Body of pancreas (tissue), 4 donors: ENCODE results near the gene ADCY10. TPM values are rescaled to one million over a fixed set of nuclear protein-coding genes. Genes with fewer than 3 reads are reported as not detected.
A peak's percentile ranks its signal among the peaks of the same experiment; 100 is the strongest.
"Not testable (repeated sequence)": the region's sequence is repeated elsewhere in the genome, so short reads cannot be mapped to it uniquely, and the experiment has no call there.

Experiments
- ATAC-seq: fragments of 150-250 bp; one replicate; pipeline ENCODE4 v1.9.1; 2016
- DNase-seq, 4 donors: peaks; one replicate each; pipeline ENCODE4 v3.0.0-alpha.2; 2019
- H3K27ac ChIP-seq, 4 donors: fragments of 200-600 bp; sonication (generic); 1 replicate in 3 of 4; 2 replicates in 1 of 4; pipeline versions ENCODE4 v1.5.1 to v1.6.1; 2016 to 2019; ENCODE audit warnings: mild to moderate bottlenecking in 1 of 4, mixed read lengths in 1 of 4, moderate library complexity in 1 of 4
- H3K27me3 ChIP-seq, 2 donors: fragments of 200-600 bp; sonication (generic); one replicate each; pipeline ENCODE4 v1.6.0; 2016; ENCODE audit warnings: mild to moderate bottlenecking in 1 of 2
- H3K36me3 ChIP-seq, 2 donors: fragments of 200-600 bp; sonication (generic); replicated peaks in 1 of 2; 2 replicates each; pipeline ENCODE4 v1.5.1; 2016; ENCODE audit warnings: low read depth in 2 of 2; ENCODE audit not compliant: insufficient read depth in 1 of 2
- H3K4me1 ChIP-seq: fragments of 200-600 bp; sonication (generic); one replicate; pipeline ENCODE4 v1.6.0; 2016
- H3K4me3 ChIP-seq, 2 donors: fragments of 200-600 bp; sonication (generic); 1 replicate in 1 of 2; 2 replicates in 1 of 2; pipeline ENCODE4 v1.5.1; 2016 to 2019
- H3K9me3 ChIP-seq, 3 donors: fragments of 200-600 bp; sonication (generic); 1 replicate in 2 of 3; 2 replicates in 1 of 3; pipeline ENCODE4 v1.5.1; 2016
- POLR2A ChIP-seq, 3 donors: fragments of 450-650 bp; IDR thresholded peaks; one replicate each; pipeline ENCODE4 v1.6.1; 2016; ENCODE audit warnings: antibody characterized with exemption in 3 of 3, mild to moderate bottlenecking in 2 of 3
- WGBS, 2 donors: methylation state at CpG; one replicate each; pipeline ENCODE4 v1.1.5; 2017; 5-methylcytosine and 5-hydroxymethylcytosine counted together
- intact Hi-C: fragments of 100-400 bp; cut with DNase I; formaldehyde crosslinking; loops from one replicate; pipeline ENCODE4 v1.15.1; 2023
- total RNA-seq, 2 donors: library from RNA; depleted of rRNA; stranded (reverse); fragments of >200 nt; gene quantifications; one replicate each; pipeline ENCODE4 v1.1.0, GENCODE V29; 2016
- TF ChIP-seq, protein P1 (sequence below), 7 experiments: fragments of 450-650 bp in 4 of 7; fragments of 200-600 bp in 3 of 7; sonication (generic) in 3 of 7; IDR thresholded peaks; one replicate each; pipeline ENCODE4 v1.5.1; 2016 to 2019; ENCODE audit warnings: antibody characterized with exemption in 7 of 7

Gene ADCY10
- total RNA-seq, 2 donors from 2014 or later, result 0.26 TPM; not detected in 1

DNA sequence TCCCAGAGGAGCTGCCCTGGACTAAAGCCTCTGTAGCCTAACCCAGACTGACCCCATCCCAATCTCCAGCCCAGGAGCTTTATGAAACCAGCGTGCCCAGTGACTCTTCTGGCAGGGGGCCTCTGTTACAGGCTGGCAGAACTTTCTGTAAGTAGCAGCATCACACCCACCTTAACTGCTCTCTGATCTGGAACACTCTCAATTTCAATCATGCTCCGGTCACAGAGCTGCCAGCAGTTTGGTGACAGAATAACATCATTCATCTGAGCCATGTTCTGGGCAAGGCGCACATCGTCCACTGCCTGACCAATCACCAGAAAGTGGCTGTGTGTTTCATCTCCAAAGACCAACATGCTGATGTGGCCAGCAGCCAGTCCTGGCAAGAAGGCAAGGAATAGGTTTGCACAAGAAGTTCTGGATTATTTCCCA is 14.7 kb downstream of the ADCY10 start:
- ATAC-seq (no peak), DNase-seq (peak in 3 of 4 donors; percentile 43 to 64 (median 54))
- Histone ChIP-seq H3K9me3 (no peaks in the 10 kb centered on the region), H3K27ac (no peak overlapping the region), H3K4me3 (no peak overlapping the region), H3K4me1 (peaks cover 6% of the 10 kb centered on the region), H3K27me3 (no peaks in the 10 kb centered on the region), H3K36me3 (no peaks in the 10 kb centered on the region)
- WGBS, 2 donors, result 34 to 41% methylated on average over 3 to 4 of the region's 4 CpGs
- no peak for TF ChIP-seq POLR2A (IDR thresholded peaks at IDR 0.05)
- TF ChIP-seq, protein P1, sequence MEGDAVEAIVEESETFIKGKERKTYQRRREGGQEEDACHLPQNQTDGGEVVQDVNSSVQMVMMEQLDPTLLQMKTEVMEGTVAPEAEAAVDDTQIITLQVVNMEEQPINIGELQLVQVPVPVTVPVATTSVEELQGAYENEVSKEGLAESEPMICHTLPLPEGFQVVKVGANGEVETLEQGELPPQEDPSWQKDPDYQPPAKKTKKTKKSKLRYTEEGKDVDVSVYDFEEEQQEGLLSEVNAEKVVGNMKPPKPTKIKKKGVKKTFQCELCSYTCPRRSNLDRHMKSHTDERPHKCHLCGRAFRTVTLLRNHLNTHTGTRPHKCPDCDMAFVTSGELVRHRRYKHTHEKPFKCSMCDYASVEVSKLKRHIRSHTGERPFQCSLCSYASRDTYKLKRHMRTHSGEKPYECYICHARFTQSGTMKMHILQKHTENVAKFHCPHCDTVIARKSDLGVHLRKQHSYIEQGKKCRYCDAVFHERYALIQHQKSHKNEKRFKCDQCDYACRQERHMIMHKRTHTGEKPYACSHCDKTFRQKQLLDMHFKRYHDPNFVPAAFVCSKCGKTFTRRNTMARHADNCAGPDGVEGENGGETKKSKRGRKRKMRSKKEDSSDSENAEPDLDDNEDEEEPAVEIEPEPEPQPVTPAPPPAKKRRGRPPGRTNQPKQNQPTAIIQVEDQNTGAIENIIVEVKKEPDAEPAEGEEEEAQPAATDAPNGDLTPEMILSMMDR (IDR thresholded peaks at IDR 0.05), result no peak
- intact Hi-C loops, result no loop called here

DNA sequence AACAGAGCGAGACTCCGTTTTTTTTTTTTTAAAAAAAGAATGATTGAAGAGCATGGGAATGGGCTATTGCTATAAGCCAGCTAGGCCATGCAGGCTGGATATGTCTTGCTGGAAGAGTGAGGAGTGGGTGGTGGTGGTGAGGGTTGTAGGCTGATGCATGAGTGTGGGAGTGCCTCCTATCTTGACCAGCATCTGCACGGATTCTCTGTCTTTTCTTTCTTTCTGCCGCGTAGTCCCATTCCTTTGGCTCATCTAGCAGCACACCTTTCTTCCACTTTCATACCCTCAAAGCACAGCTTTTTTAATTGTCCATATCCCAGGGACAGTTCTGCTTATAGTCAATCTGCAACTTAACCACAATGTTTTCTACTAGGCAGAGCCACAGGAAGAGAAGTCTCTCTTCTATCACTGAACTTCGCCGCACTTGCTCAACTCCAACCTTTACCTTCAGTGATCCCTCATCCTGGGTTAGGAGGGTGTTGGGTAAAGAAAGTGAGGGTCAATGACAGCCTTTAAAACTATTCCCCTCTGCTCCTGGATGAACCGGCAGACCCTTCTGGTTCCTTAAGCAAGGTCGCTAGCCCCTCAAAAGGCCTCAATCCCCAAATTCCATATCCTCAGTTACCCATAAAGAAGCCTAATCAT is 15.2 kb downstream of the ADCY10 start:
- Histone ChIP-seq H3K27me3 (no peaks in the 10 kb centered on the region), H3K9me3 (no peaks in the 10 kb centered on the region), H3K36me3 (no peaks in the 10 kb centered on the region), H3K4me3 (no peak overlapping the region), H3K4me1 (peaks cover 6% of the 10 kb centered on the region), H3K27ac (no peak overlapping the region)
- no peak for ATAC-seq
- intact Hi-C loops, result no loop called here
- DNase-seq, result no peak
- WGBS, 2 donors, result 88 to 92% methylated on average over 9 of the region's 9 CpGs
- TF ChIP-seq, protein P1 (IDR thresholded peaks at IDR 0.05), result no peak
- no peak for TF ChIP-seq POLR2A (IDR thresholded peaks at IDR 0.05)

DNA sequence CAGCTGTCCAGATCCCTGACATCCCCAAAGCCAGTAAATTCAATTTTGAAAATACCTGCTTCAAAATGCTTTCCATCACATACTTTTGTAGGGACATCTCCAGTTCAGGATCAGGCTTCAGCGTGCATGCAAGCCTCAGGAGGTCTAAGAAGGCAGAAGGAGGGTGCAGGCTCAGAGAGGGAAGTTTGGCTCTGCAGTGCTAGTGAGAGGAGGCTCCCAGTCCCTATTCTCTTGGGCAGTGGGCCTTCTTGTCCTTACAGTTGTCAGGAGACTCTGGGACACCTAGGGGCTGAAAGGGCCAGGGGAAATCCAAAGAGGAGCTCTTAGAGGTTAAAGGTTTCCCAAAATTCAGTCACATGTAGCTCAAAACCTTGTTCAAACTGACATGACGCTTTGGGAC is 20.1 kb downstream of the ADCY10 start:
- no peak for TF ChIP-seq POLR2A (IDR thresholded peaks at IDR 0.05)
- TF ChIP-seq, protein P1 (IDR thresholded peaks at IDR 0.05), result no peak
- intact Hi-C loops, result no loop called here
- Histone ChIP-seq H3K27me3 (no peaks in the 10 kb centered on the region), H3K9me3 (no peaks in the 10 kb centered on the region), H3K36me3 (no peaks in the 10 kb centered on the region), H3K27ac (no peak overlapping the region), H3K4me1 (no peaks in the 10 kb centered on the region), H3K4me3 (no peak overlapping the region)
- no peak for DNase-seq
- 68 to 86% methylated on average over 2 of the region's 2 CpGs for WGBS, 2 donors
- ATAC-seq, result no peak

DNA sequence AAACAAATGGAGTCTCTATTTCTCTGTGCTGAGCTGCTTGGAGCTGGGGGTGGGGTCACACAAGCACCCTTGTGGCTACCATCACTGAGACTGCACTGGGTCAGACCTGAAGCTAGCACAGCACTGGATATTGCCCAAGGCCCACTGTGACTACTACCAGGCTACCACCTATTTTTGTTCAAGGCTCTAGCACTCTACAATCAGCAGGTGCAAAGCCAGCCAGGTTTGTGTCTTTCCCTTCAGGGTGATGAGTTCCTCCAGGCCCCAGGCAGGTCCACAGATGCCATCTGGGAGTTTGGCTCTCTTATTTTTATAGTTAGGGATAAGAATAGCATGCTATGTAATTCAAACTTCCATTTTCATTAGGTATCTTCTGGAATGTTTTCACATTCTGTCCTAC is 23.5 kb downstream of the ADCY10 start:
- H3K27ac ChIP-seq, result no peak overlapping the region
- no peak for DNase-seq
- no peaks in the 10 kb centered on the region for H3K4me1 ChIP-seq
- TF ChIP-seq, protein P1 (IDR thresholded peaks at IDR 0.05), result no peak
- no peak for TF ChIP-seq POLR2A (IDR thresholded peaks at IDR 0.05)
- no peak for ATAC-seq
- H3K27me3 ChIP-seq, result no peaks in the 10 kb centered on the region
- intact Hi-C loops, result no loop called here
- no peak overlapping the region for H3K4me3 ChIP-seq
- no peaks in the 10 kb centered on the region for H3K36me3 ChIP-seq
- H3K9me3 ChIP-seq, result no peaks in the 10 kb centered on the region

DNA sequence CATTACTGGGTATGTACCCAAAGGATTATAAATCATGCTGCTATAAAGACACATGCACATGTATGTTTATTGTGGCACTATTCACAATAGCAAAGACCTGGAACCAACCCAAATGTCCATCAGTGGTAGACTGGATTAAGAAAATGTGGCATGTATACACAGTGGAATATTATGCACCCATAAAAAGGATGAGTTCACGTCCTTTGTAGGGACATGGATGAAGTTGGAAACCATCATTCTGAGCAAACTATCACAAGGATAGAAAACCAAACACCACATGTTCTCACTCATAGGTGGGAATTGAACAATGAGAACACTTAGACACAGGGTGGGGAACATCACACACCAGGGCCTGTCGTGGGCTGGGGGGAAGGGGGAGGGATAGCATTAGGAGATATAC is 26.7 kb downstream of the ADCY10 start:
- intact Hi-C loops, H3K27ac ChIP-seq: not testable (repeated sequence)
- 78 to 87% methylated on average over 2 of the region's 2 CpGs for WGBS, 2 donors

More for the DNA sequence above, 26.7 kb downstream of the ADCY10 start:
- not testable (repeated sequence) for H3K27me3 ChIP-seq, H3K4me1 ChIP-seq, H3K4me3 ChIP-seq, H3K9me3 ChIP-seq, ATAC-seq, H3K36me3 ChIP-seq, DNase-seq
